Measurements from ENCODE around the gene CSAG2. TPM values are rescaled to one million over a fixed set of nuclear protein-coding genes. Genes with fewer than 3 reads are reported as not detected.
"Not testable (repeated sequence)": the region's sequence is repeated elsewhere in the genome, so short reads cannot be mapped to it uniquely, and the experiment has no call there.

The CSAG2 gene
- total RNA-seq, 1 donor from 2014 or later, result not detected

DNA sequence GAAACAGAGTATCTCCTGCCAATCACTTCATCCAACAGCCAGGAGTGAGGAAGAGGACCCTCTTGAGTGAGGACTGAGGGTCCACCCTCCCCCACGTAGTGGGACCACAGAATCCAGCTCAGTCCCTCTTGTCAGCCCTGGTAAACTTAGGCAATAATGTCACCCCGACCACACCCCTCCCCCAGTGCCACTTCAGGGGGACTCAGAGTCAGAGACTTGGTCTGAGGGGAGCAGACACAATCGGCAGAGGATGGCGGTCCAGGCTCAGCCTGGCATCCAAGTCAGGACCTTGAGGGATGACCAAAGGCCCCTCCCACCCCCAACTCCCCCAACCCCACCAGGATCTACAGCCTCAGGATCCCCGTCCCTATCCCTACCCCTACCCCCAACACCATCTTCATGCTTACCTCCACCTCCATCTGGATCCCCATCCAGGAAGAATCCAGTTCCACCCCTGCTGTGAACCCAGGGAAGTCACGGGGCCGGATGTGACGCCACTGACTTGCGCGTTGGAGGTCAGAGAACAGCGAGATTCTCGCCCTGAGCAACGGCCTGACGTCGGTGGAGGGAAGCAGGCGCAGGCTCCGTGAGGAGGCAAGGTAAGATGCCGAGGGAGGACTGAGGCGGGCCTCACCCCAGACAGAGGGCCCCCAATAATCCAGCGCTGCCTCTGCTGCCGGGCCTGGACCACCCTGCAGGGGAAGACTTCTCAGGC is 24.3 kb upstream of the CSAG2 start, which contains the start of the genes CSAG1 and MAGEA12:
TSS of gene CSAG1 (minus strand) at position 461 of the 715 bp plus-strand sequence. CDS start 1,261 bp downstream, outside the sequence.
TSS of gene MAGEA12 (plus strand) at position 497 of the 715 bp plus-strand sequence. CDS start 2,405 bp downstream, outside the sequence.
- Histone ChIP-seq H3K36me3 (ENCODE audit: insufficient read depth, low read length) (no peaks in the 10 kb centered on the region), H4K20me1 (ENCODE audit: insufficient read depth, low read length) (no peaks in the 10 kb centered on the region), H3K4me3 (ENCODE audit: insufficient read depth, low read depth, low read length) (no peak within 1 kb of the TSS), H3K79me2 (ENCODE audit: insufficient read depth, low read length) (no peaks in the 10 kb centered on the region), H3K27ac (ENCODE audit: low read depth, low read length) (no peak within 1 kb of the TSS), H3K27me3 (ENCODE audit: insufficient read depth, low read length) (no peaks in the 10 kb centered on the region), H3K4me1 (ENCODE audit: insufficient read depth, low read length) (no peaks in the 10 kb centered on the region), H3K9me3 (ENCODE audit: insufficient read depth, low read depth, low read length) (no peaks in the 10 kb centered on the region), H3K4me2 (ENCODE audit: low read length) (no peak within 1 kb of the TSS), H3K9ac (ENCODE audit: low read length) (no peak within 1 kb of the TSS), H2AFZ (ENCODE audit: low read depth, low read length) (no peak within 1 kb of the TSS)
- Mint-ChIP-seq H3K4me3 (ENCODE audit: unreplicated experiment) (no peak within 1 kb of the TSS), H3K27me3 (ENCODE audit: low read depth, unreplicated experiment) (no peaks in the 10 kb centered on the region), H3K36me3 (ENCODE audit: low read depth, unreplicated experiment) (no peaks in the 10 kb centered on the region), H3K27ac (ENCODE audit: unreplicated experiment) (no peak within 1 kb of the TSS), H3K9me3 (ENCODE audit: unreplicated experiment) (no peaks in the 10 kb centered on the region), H3K4me1 (ENCODE audit: low read depth, unreplicated experiment) (no peaks in the 10 kb centered on the region)
- no peak for DNase-seq (ENCODE audit: low read depth)
- FAIRE-seq, result no peak
- TF ChIP-seq, protein P1, sequence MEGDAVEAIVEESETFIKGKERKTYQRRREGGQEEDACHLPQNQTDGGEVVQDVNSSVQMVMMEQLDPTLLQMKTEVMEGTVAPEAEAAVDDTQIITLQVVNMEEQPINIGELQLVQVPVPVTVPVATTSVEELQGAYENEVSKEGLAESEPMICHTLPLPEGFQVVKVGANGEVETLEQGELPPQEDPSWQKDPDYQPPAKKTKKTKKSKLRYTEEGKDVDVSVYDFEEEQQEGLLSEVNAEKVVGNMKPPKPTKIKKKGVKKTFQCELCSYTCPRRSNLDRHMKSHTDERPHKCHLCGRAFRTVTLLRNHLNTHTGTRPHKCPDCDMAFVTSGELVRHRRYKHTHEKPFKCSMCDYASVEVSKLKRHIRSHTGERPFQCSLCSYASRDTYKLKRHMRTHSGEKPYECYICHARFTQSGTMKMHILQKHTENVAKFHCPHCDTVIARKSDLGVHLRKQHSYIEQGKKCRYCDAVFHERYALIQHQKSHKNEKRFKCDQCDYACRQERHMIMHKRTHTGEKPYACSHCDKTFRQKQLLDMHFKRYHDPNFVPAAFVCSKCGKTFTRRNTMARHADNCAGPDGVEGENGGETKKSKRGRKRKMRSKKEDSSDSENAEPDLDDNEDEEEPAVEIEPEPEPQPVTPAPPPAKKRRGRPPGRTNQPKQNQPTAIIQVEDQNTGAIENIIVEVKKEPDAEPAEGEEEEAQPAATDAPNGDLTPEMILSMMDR (IDR thresholded peaks at IDR 0.05; ENCODE audit: insufficient read depth, low read depth, low read length), result no peak
- TF ChIP-seq EZH2 (IDR thresholded peaks at IDR 0.05; ENCODE audit: insufficient read depth, low read length), result no peak

DNA sequence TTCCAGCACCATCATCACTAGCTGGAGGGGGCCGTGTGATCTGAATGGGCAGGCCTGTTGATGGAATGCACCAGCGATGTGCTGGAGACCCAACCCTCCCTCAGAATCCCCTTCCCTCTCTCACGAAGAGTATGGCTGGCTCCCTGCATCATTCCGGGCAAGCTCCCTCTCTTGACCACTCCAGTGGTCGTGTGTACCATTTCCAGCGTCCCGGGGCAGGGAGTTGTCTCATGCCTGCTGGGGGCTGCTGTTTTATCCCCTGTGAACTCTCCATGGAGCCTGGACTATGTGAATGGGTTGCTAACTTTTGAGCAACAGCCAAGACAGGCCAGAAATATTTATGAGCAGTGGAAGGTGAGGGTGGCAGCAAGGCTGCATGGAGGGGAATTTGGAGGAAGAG is 16.3 kb upstream of the CSAG2 start:
- DNase-seq (ENCODE audit: low read depth), result no peak
- H3K27me3 ChIP-seq (ENCODE audit: insufficient read depth, low read length), result no peaks in the 10 kb centered on the region
- no peaks in the 10 kb centered on the region for H4K20me1 ChIP-seq (ENCODE audit: insufficient read depth, low read length)
- no peak overlapping the region for H3K9ac ChIP-seq (ENCODE audit: low read length)
- Mint-ChIP-seq H3K9me3 (ENCODE audit: unreplicated experiment) (no peaks in the 10 kb centered on the region), H3K36me3 (ENCODE audit: low read depth, unreplicated experiment) (no peaks in the 10 kb centered on the region), H3K27ac (ENCODE audit: unreplicated experiment) (no peak overlapping the region), H3K27me3 (ENCODE audit: low read depth, unreplicated experiment) (no peaks in the 10 kb centered on the region), H3K4me3 (ENCODE audit: unreplicated experiment) (no peak overlapping the region), H3K4me1 (ENCODE audit: low read depth, unreplicated experiment) (no peaks in the 10 kb centered on the region)
- no peaks in the 10 kb centered on the region for H3K79me2 ChIP-seq (ENCODE audit: insufficient read depth, low read length)
- no peak for TF ChIP-seq EZH2 (IDR thresholded peaks at IDR 0.05; ENCODE audit: insufficient read depth, low read length)
- TF ChIP-seq, protein P1 (IDR thresholded peaks at IDR 0.05; ENCODE audit: insufficient read depth, low read depth, low read length), result no peak
- no peak overlapping the region for H3K4me3 ChIP-seq (ENCODE audit: insufficient read depth, low read depth, low read length)
- H3K36me3 ChIP-seq (ENCODE audit: insufficient read depth, low read length), result no peaks in the 10 kb centered on the region
- no peak for FAIRE-seq
- H3K9me3 ChIP-seq (ENCODE audit: insufficient read depth, low read depth, low read length), result no peaks in the 10 kb centered on the region
- no peak overlapping the region for H3K4me2 ChIP-seq (ENCODE audit: low read length)
- H3K27ac ChIP-seq (ENCODE audit: low read depth, low read length), result no peak overlapping the region
- H2AFZ ChIP-seq (ENCODE audit: low read depth, low read length), result no peak overlapping the region
- no peaks in the 10 kb centered on the region for H3K4me1 ChIP-seq (ENCODE audit: insufficient read depth, low read length)

DNA sequence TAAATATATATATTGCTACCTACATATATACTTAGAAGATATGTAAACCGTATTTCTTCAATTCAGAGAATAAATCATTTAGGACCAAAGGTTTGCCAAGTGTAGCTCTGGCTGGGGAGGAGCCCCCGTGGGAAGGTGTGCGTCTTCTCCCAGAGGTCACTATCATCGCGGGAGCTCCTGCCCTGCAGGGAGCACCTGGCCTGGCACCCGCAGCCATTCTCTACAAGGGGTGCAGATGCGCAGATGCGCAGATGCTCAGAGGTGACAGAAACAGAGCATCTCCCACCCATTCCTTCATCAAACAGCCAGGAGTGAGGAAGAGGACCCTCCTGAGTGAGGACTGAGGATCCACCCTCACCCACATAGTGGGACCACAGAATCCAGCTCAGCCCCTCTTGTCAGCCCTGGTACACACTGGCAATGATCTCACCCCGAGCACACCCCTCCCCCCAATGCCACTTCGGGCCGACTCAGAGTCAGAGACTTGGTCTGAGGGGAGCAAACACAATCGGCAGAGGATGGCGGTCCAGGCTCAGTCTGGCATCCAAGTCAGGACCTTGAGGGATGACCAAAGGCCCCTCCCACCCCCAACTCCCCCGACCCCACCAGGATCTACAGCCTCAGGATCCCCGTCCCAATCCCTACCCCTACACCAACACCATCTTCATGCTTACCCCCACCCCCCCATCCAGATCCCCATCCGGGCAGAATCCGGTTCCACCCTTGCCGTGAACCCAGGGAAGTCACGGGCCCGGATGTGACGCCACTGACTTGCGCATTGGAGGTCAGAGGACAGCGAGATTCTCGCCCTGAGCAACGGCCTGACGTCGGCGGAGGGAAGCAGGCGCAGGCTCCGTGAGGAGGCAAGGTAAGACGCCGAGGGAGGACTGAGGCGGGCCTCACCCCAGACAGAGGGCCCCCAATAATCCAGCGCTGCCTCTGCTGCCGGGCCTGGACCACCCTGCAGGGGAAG is 5.0 kb upstream of the CSAG2 start, which contains the start of gene MAGEA2B:
TSS of gene MAGEA2B (plus strand) at position 814 of the 973 bp plus-strand sequence. CDS start 2,479 bp downstream, outside the sequence.
- not testable (repeated sequence) for H3K4me1 ChIP-seq (ENCODE audit: insufficient read depth, low read length); H3K9ac ChIP-seq (ENCODE audit: low read length); H3K27ac Mint-ChIP-seq (ENCODE audit: unreplicated experiment); H3K4me2 ChIP-seq (ENCODE audit: low read length); H3K9me3 Mint-ChIP-seq (ENCODE audit: unreplicated experiment); H3K4me3 ChIP-seq (ENCODE audit: insufficient read depth, low read depth, low read length); H3K4me3 Mint-ChIP-seq (ENCODE audit: unreplicated experiment); H4K20me1 ChIP-seq (ENCODE audit: insufficient read depth, low read length); H2AFZ ChIP-seq (ENCODE audit: low read depth, low read length); DNase-seq (ENCODE audit: low read depth); H3K36me3 Mint-ChIP-seq (ENCODE audit: low read depth, unreplicated experiment); H3K27ac ChIP-seq (ENCODE audit: low read depth, low read length); H3K27me3 Mint-ChIP-seq (ENCODE audit: low read depth, unreplicated experiment); H3K27me3 ChIP-seq (ENCODE audit: insufficient read depth, low read length); H3K4me1 Mint-ChIP-seq (ENCODE audit: low read depth, unreplicated experiment); FAIRE-seq; H3K36me3 ChIP-seq (ENCODE audit: insufficient read depth, low read length); H3K79me2 ChIP-seq (ENCODE audit: insufficient read depth, low read length); H3K9me3 ChIP-seq (ENCODE audit: insufficient read depth, low read depth, low read length)

DNA sequence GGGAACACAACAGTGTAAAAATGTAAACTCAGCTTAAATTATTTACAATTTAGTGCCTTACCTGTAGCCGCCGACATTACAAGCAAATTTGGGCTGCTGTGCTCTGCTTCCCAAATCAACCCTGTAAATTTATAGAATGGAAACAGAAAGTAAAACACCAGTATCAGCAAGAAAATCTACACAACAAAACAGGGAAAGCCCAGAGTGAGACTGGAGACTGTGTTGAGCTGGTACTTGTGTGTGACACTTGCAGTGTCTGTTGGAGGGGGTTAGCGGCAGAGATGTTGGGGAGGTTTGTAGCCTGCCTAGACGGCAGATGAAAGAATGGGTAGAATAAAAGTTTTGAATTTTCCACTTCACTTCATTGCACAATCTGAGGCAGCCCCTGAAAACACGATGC is 4.1 kb upstream of the CSAG2 start:
- FAIRE-seq, result peak; percentile 100
- not testable (repeated sequence) for H3K9ac ChIP-seq (ENCODE audit: low read length); H3K4me3 ChIP-seq (ENCODE audit: insufficient read depth, low read depth, low read length); H3K9me3 ChIP-seq (ENCODE audit: insufficient read depth, low read depth, low read length); H3K27ac Mint-ChIP-seq (ENCODE audit: unreplicated experiment); H3K4me1 ChIP-seq (ENCODE audit: insufficient read depth, low read length); H2AFZ ChIP-seq (ENCODE audit: low read depth, low read length); H3K36me3 ChIP-seq (ENCODE audit: insufficient read depth, low read length); DNase-seq (ENCODE audit: low read depth); H3K79me2 ChIP-seq (ENCODE audit: insufficient read depth, low read length); H3K36me3 Mint-ChIP-seq (ENCODE audit: low read depth, unreplicated experiment); H3K27me3 ChIP-seq (ENCODE audit: insufficient read depth, low read length); H3K27me3 Mint-ChIP-seq (ENCODE audit: low read depth, unreplicated experiment); H3K4me3 Mint-ChIP-seq (ENCODE audit: unreplicated experiment); H3K4me2 ChIP-seq (ENCODE audit: low read length); H4K20me1 ChIP-seq (ENCODE audit: insufficient read depth, low read length); H3K9me3 Mint-ChIP-seq (ENCODE audit: unreplicated experiment); H3K27ac ChIP-seq (ENCODE audit: low read depth, low read length); H3K4me1 Mint-ChIP-seq (ENCODE audit: low read depth, unreplicated experiment)
